Mucosa of stomach (tissue), 1 donor: Measurements from ENCODE around the gene FNDC1.

Experiments used
- H3K27me3 ChIP-seq: one replicate; pipeline ENCODE4 v1.7.0; 2013; ENCODE audit warnings: mild to moderate bottlenecking, low read length; ENCODE audit not compliant: control insufficient read depth, insufficient read depth
- H3K36me3 ChIP-seq: one replicate; pipeline ENCODE4 v1.7.0; 2013; ENCODE audit warnings: low read length; ENCODE audit not compliant: control insufficient read depth, insufficient read depth
- H3K4me1 ChIP-seq: one replicate; pipeline ENCODE4 v1.7.0; 2013; ENCODE audit warnings: mild to moderate bottlenecking, low read length; ENCODE audit not compliant: control insufficient read depth, insufficient read depth
- H3K4me3 ChIP-seq: one replicate; pipeline ENCODE4 v1.7.0; 2013; ENCODE audit warnings: low read length
- H3K9ac ChIP-seq: one replicate; pipeline ENCODE4 v1.7.0; 2013; ENCODE audit warnings: mild to moderate bottlenecking, low read length, moderate library complexity
- H3K9me3 ChIP-seq: one replicate; pipeline ENCODE4 v1.7.0; 2013; ENCODE audit warnings: mild to moderate bottlenecking, low read length, moderate library complexity; ENCODE audit not compliant: control insufficient read depth
- donor health status: Pancreatic carcinoma.

FNDC1 gene

DNA sequence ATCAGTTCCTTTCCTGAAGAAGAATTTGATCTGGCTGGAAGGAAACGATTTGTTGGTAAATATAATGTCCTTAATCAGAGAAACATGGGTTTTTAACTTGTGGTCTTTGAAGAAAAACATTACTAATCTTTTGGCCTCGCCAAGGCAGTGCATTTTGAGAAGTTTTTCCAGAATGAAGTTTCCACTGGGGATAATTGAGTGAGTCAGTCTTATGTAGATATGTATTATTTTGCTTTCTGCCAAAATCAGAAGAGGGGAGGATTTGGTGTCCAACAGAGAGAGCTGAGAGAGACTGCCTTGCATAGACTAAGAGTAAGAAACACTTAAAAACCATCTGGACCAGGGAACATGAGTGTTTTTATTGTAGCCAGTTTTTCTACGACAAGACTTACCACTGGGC is 79.9 kb downstream of the FNDC1 start:
- Histone ChIP-seq H3K4me3 (no peak overlapping the region), H3K9me3 (no peaks in the 10 kb centered on the region), H3K27me3 (no peaks in the 10 kb centered on the region)

DNA sequence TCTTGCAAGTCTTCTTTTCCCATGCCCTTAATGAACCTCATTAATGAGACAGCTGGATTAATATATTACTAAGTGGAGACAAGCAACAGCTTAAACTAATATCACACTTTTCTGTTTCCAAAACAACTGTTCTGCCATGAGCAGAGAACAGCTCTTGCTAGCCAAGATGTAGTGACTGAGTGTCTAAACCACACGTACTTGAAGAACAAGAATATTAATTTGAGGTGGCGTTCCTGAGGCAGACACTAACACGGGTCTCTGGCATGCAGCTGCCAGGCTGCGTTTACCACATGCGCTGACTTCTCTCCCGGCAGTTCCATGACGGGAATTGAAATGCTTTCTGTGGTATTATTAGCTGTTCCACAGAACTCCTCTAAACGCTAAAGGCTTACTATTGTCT is 80.6 kb downstream of the FNDC1 start:
- Histone ChIP-seq H3K9ac (no peak overlapping the region), H3K36me3 (no peaks in the 10 kb centered on the region), H3K9me3 (no peaks in the 10 kb centered on the region), H3K27me3 (no peaks in the 10 kb centered on the region), H3K4me1 (no peaks in the 10 kb centered on the region), H3K4me3 (no peak overlapping the region)

More for the DNA sequence above, 79.9 kb downstream of the FNDC1 start:
- Histone ChIP-seq H3K36me3 (no peaks in the 10 kb centered on the region), H3K9ac (no peak overlapping the region), H3K4me1 (no peaks in the 10 kb centered on the region)

DNA sequence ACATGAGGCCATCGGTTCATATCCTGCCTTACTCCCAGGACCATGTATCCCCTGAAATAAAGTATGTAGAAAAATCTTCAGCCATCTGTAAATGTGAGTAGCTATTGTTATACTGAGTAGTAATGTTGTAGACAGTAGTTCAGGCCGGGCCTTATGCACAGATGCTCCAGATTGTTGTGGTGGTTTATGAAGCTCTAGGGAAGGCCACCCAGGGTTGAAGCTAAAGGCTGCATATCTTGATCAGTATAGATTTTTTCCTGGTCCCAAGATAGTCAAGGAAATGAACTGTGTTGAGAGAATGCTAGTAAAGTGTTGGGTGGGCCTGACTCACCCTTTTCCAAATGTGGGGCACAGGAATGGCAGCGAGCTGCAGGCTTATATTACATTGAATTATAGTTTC is 81.4 kb downstream of the FNDC1 start:
- Histone ChIP-seq H3K27me3 (no peaks in the 10 kb centered on the region), H3K9me3 (no peaks in the 10 kb centered on the region), H3K9ac (no peak overlapping the region), H3K36me3 (no peaks in the 10 kb centered on the region), H3K4me1 (no peaks in the 10 kb centered on the region), H3K4me3 (no peak overlapping the region)

DNA sequence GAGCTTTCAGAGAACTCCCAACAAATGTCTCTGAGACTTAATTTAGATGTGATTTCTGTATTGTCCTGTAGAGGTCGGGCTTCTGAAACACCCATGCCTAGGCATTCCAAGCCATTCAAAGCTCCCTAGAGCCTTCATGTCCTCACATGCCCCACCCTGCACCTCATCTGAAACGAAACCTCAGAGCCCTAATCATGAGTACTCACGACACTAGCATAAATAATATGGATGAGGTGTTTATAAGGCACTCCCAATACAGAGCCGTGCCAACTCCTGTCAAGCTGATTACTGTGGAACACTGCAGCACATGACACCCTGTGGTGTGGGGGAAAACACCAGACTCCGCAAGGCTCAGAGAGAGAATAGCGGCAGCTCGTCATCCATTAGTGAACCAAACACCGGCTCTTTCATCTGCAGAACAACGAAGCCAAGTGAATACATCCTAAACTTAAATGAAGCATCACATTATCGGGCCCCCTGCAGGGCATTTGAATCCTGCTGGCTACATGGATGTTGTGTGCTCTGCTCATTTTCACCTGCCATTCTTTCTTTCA is 83.8 kb downstream of the FNDC1 start:
- Histone ChIP-seq H3K9ac (no peak overlapping the region), H3K4me3 (no peak overlapping the region), H3K27me3 (no peaks in the 10 kb centered on the region), H3K4me1 (no peaks in the 10 kb centered on the region), H3K9me3 (no peaks in the 10 kb centered on the region), H3K36me3 (no peaks in the 10 kb centered on the region)

DNA sequence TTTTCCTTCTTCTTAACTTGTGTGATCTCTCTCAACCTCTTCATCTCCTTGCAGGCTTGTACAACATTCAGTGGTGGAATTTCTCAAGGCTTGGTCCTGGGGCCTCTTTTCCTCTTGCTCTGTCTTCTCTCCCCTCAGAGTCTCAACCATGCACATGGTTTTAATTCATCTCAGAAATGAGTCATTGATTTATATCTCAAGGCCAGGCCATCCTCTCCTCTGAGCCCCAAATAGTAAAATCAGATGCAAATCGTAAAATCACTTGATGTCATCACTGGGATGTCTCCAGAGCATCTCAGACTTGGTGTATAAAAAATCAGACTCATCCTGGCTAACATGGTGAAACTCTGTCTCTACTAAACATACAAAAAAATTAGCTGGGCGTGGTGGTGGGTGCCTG is 85.0 kb downstream of the FNDC1 start:
- H3K4me1 ChIP-seq, result no peaks in the 10 kb centered on the region
- no peak overlapping the region for H3K4me3 ChIP-seq

DNA sequence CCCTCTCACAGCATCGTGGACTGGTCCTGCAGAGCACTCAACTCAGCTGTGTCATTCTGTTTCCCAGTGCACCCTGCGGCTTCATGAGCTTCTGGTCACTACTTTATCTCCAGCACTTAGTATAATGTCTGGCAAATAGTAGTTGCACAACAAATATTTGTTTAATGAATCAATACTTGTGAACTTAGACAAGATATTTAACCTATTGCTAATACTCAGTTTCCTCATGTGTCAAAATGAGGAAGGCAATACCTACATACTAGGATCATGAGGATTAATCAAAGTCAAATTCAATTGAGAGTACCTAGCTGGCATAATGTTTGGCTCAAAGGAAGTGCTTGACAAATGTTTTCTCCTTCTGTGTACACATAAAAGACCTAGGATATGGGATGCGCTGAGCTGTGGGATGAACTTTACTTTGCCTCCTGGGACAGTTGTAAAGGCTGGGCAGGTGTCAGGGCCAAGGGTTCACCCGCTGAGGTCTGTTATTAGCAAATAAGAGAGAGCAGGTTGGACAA is 86.3 kb downstream of the FNDC1 start:
- H3K9me3 ChIP-seq, result no peaks in the 10 kb centered on the region
- no peaks in the 10 kb centered on the region for H3K4me1 ChIP-seq
- H3K27me3 ChIP-seq, result no peaks in the 10 kb centered on the region
- no peak overlapping the region for H3K9ac ChIP-seq
- H3K4me3 ChIP-seq, result no peak overlapping the region
- H3K36me3 ChIP-seq, result no peaks in the 10 kb centered on the region

More for the DNA sequence above, 85.0 kb downstream of the FNDC1 start:
- Histone ChIP-seq H3K27me3 (no peaks in the 10 kb centered on the region), H3K9ac (no peak overlapping the region), H3K9me3 (no peaks in the 10 kb centered on the region), H3K36me3 (no peaks in the 10 kb centered on the region)

DNA sequence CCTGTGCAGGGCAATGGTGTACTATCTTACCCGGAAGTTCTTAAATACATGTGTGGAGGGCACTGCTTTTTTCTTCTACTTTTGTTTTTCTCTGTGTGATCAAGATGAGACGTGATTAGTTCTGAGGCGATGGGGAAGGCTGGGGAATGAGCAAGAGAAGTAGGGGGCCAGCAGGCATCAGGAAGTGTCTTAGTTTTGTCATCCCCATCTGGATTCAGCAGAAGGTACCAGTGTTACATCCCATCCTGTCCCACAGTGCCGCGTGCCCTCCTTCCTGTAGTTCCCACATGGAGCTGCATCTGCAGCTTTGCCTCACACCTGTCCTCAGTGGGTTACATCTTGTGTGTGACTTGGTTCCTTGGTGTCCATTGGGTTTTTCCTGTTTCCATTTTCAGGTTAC is 86.9 kb downstream of the FNDC1 start:
- H3K9ac ChIP-seq, result no peak overlapping the region
- H3K9me3 ChIP-seq, result no peaks in the 10 kb centered on the region
- H3K4me3 ChIP-seq, result no peak overlapping the region
- H3K4me1 ChIP-seq, result no peaks in the 10 kb centered on the region
- no peaks in the 10 kb centered on the region for H3K36me3 ChIP-seq
- H3K27me3 ChIP-seq, result no peaks in the 10 kb centered on the region

DNA sequence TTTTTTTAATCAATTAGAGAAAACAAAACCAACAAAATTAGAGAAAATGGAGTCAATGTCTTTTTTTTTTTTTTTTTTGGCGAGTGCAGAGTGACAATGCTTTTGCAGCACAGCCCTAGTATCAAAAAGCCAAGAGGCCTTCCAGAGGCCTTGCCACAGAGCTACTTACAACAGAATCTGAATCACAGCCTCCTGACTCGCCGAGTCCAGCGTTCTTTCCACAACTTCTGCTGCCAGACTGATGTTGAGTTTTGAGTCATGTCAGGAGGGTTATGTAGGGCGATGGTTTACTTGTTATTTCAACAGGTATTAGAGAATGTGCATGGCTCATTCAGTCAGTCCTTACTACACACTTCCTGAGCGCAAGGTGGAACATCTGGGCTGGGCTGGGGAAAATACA is 88.6 kb downstream of the FNDC1 start:
- no peak overlapping the region for H3K9ac ChIP-seq
- no peak overlapping the region for H3K4me3 ChIP-seq
- no peaks in the 10 kb centered on the region for H3K27me3 ChIP-seq
- H3K36me3 ChIP-seq, result no peaks in the 10 kb centered on the region
- H3K4me1 ChIP-seq, result no peaks in the 10 kb centered on the region
- H3K9me3 ChIP-seq, result no peaks in the 10 kb centered on the region

DNA sequence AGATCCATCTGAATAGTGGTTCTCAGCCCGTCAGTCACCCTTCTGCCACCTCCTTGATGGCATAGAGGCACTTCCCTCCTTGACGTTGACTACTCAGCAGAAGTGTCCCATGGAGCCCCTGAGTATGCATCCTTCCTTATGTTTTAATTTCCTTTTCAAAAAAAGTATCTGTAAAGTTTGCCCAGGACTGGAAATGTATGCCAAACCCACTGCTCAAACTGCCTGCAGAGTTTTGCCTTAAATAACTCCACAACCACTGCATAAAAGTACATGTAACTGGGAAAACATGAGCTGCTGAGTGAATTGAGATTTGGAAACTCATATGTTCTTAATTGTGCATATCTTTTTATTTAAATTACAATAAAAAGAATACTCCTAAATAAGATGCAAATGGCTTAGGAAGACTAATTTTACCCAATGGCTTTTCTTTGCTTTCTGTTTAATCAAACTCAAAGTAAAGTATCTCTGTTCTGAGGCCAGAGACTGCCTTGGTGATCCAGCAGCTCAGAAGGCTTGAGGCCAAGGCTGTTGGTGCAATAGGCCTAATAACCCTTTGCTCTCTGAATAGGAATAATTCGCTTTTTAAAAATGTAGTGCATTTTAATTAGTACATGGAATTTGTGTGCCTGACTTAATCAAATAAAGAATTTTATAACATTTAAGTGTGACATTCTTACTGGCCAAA is 90.4 kb downstream of the FNDC1 start:
- H3K4me1 ChIP-seq, result no peaks in the 10 kb centered on the region
- no peak overlapping the region for H3K9ac ChIP-seq
- H3K27me3 ChIP-seq, result no peaks in the 10 kb centered on the region
- H3K9me3 ChIP-seq, result no peaks in the 10 kb centered on the region
- no peak overlapping the region for H3K4me3 ChIP-seq
- no peaks in the 10 kb centered on the region for H3K36me3 ChIP-seq

DNA sequence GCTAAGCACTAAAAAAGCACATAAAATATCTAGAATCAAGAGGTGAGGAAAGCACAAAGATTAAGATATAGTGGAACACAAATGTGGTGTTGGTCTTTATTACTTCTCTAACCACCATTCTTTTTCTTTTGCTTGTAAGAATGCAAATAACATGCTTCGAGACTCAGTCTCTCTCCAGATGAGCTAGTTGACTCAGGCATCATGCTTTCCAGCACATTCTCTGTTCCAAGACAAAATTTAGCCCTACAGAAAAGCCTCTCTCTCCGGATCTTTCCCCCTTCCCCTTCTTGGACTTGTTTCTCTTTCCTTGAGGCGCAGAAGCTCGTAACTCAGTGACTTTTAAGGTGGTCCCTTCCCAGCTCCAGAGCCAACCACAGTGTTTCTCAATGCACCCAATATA is 91.0 kb downstream of the FNDC1 start:
- H3K9ac ChIP-seq, result no peak overlapping the region
- no peak overlapping the region for H3K4me3 ChIP-seq
- no peaks in the 10 kb centered on the region for H3K27me3 ChIP-seq
- H3K4me1 ChIP-seq, result no peaks in the 10 kb centered on the region
- H3K9me3 ChIP-seq, result no peaks in the 10 kb centered on the region
- H3K36me3 ChIP-seq, result no peaks in the 10 kb centered on the region

DNA sequence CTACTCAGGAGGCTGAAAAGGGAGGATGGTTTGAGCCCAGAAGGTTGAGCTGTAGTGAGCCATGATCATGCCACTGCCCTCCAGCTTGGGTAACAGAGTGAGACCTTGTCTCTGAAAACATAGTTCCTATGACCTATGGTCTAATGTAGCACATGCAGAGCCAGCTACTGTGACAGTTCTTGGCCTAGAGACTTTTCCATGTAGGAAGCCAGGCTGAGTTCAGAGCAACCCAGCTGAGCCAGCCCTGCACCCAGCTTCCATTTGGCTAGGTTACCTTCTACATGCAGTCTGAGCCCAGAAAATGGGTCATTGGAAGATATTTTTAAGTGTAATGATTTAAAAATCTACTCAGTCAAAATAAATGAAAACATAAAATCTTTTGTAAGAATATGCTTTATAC is 92.8 kb downstream of the FNDC1 start:
- Histone ChIP-seq H3K36me3 (no peaks in the 10 kb centered on the region), H3K27me3 (no peaks in the 10 kb centered on the region), H3K4me1 (no peaks in the 10 kb centered on the region), H3K4me3 (no peak overlapping the region), H3K9me3 (no peaks in the 10 kb centered on the region), H3K9ac (no peak overlapping the region)

DNA sequence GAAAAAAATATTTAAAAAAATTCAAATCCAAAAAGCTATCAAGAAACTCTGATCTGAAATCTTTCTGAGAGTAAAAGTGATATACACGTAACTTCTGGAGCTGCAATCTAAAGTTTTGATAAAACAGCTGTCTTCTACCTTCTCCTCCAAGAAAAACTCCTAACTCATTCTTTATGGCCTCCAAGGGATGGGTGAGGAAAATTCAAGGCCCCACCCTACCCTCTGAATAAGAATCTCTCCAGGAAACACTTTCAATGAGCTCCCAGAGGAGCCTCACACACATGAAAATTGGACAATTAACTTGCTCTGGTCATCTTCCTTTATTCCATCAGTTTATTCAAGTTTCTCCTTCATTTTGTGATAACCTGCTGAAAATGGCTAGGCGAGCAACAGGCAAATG is 93.4 kb downstream of the FNDC1 start:
- no peaks in the 10 kb centered on the region for H3K36me3 ChIP-seq
- H3K4me3 ChIP-seq, result no peak overlapping the region
- no peaks in the 10 kb centered on the region for H3K9me3 ChIP-seq
- H3K27me3 ChIP-seq, result no peaks in the 10 kb centered on the region
- H3K9ac ChIP-seq, result no peak overlapping the region
- no peaks in the 10 kb centered on the region for H3K4me1 ChIP-seq
